ENCODE data around the gene WDPCP.
"Not testable (repeated sequence)": the region's sequence is repeated elsewhere in the genome, so short reads cannot be mapped to it uniquely, and the experiment has no call there.

WDPCP gene

GRCh38 chr2:63438181-63438580, 150.1 kb downstream of the WDPCP start:
- no peak for DNase-seq

DNA sequence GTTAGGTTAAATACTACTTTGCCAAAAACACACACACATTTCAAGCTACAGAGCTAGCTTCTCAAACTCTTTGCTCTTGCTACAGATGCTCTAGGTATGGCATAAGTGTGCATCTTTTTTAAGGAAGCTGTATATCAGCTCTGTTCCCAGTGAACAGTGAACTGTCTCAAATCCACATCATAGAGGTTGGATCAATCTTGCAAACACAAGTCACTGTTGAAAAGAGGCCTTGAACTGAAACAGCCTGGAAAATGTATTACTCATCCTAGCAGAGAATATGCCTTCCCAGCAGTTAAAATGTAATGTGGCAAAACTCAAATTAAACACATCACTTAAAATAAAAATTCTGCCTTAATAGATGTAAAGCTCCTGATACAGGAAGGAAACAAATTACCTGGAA, 151.8 kb downstream of the WDPCP start:
- DNase-seq: no peak

DNA sequence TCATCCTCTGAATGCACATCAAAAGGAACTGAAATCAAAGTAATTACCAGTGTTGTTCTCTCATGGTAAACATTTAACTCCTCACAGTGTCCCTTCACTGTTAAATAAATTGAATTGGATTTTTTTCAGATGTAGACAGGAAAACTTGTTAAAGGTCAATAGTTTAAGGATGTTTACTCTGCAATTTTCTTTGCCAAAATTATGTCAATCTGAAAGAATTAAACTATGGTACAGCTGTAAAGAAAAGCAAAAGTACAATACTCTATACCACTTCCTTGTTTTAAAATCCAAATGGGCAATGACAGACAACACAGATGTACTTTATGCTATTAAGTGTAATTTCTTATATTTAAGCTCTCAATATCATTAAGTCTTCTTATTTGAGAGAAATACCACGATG, 153.2 kb downstream of the WDPCP start:
- DNase-seq: no peak

DNA sequence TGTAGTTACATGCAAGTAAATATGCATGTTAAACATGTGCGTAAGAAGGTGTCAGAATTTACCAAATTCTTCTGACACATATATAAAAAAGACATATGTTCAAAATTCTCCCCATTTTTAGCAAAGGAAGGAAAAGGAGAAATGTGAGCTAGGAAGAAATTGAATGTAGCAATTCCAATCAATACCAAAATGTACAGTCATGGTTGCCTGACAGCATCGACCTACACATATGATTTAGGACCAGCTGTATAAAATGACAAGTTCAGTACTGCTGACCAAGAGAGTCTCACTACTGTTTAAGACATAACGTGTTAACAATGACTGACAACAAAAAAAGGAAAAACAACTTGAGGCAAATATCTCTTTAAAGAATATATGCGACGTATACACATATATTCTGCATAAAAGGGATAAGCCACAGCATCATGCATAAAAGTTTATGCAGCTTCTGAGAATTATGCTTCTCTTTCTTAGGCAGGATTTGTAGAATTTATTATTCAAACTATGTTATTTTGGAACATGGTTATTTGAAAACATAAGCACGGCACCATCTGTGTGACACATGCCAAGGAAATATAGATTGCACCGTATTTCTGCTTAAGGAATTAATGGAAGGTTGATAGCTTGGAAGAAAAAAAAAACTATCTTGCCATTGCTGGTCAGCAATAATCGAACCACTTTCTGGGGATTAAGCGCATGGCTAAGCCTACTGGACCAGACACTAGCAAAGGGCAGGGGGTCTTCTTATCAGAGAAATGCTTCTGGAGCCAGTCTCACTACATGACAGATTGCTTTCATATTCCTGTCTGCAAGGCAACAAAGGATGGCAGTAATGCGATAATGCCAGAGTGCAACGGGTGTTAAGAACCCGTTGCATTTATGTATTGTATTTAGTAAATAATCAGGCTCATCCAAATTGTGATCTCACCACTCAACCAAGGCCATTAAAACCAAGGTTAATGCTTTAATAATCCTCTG, 154.0 kb downstream of the WDPCP start:
- DNase-seq: no peak

GRCh38 chr2:63432373-63432772, 155.9 kb downstream of the WDPCP start:
- DNase-seq: no peak

GRCh38 chr2:63425606-63426005, 162.7 kb downstream of the WDPCP start:
- no peak for DNase-seq

- DNase-seq: no peak
Measured at GRCh38 chr2:63425079-63425416, 163.2 kb downstream of the WDPCP start.

DNA sequence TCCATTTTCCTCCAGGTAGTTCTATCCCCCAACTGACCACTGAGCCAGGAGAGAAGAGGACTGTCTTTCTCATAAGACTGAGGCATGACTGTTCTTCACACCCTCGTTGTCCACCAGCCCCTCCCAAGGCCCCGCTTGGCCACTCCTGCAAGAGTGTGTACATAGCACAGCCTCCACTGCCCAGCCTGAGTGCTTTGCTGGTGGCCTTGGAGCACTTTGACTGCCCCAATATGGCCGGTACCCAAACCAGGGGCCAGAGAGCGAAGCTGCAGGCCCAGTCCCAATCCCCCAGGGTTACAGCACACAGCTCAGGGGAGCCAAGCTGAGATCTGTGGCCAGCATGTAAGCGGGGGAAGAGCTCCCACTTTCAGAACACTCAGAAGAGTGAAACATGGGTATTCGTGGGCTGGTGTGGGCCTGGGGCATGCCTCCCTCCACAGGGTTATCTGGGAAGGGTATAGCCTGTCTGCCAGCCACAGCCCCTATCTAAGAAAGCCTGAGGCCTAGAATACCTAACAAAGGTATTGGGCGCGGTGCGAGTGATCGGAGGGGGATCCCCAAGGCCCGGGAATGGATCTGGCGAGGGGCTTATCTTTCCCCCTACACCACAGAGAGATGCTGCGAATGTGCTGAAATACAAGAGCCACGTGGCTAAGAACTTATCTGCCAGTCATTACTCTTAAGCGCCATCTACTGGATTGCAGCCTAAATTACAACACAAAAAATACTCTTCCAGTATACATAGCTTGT, 163.8 kb downstream of the WDPCP start:
- no peak for DNase-seq

GRCh38 chr2:63422556-63422955, 165.7 kb downstream of the WDPCP start:
- DNase-seq: no peak

- DNase-seq: no peak
Measured at GRCh38 chr2:63408530-63408929, 179.7 kb downstream of the WDPCP start.

- no peak for DNase-seq
Measured at GRCh38 chr2:63406641-63407040, 181.6 kb downstream of the WDPCP start.

GRCh38 chr2:63403820-63404219, 184.5 kb downstream of the WDPCP start:
- no peak for DNase-seq

DNA sequence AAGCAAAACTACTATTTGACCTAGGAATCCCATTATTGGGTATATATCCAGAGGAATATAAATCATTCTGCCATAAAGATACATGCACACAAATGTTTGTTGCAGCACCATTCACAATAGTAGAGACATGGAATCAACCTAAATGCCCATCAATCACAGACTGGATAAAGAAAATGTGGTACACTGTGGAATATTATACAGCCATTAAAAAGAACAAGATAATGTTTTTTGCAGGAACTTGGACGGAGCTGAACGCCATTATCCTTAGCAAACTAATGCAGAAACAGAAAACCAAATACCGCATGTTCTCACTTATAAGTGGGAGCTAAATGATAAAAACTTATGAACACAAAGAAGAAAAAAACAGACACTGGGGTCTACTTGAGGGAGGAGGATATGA, 185.4 kb downstream of the WDPCP start:
- DNase-seq: not testable (repeated sequence)

- peak; percentile 67 for DNase-seq
Measured at GRCh38 chr2:63399156-63399555, 189.1 kb downstream of the WDPCP start.

DNA sequence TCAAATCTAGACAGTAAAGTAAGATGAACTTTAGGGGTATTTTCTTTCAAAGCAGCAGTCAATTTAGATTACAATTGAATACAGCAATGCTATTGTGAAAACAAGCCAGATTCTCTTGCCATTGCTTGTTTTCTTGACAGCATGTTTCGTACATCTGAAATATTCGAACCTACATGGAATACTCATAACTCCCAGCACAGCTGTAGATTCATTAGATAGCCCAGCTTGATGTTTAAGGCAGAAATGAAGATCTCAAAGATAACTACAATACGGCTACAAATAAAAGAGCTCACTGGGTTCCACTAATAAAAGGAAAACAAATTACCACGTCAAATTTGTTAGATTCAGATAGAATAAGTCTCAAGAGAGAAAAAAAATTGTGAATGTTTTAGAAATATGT, 208.8 kb downstream of the WDPCP start:
- DNase-seq: no peak

GRCh38 chr2:63378589-63378988, 209.7 kb downstream of the WDPCP start:
- DNase-seq: no peak

DNA sequence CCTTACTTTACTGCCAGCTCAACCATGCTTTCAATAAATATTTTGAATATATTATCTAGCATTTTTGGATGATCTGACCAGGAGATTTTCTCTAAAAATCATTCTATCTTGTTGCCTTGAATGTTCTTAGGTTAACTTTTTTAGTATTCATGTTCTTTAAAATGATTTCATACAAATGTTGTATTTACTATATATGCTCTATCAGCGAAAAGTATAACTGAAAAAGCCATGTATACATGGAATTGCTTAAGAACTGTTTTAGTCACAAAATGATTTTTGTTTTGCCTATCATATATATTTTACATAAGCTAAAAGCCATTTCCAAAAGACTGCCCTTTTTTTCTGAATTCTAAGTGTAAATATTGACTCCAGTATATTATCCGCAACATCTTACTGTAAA, 213.9 kb downstream of the WDPCP start:
- no peak for DNase-seq

DNA sequence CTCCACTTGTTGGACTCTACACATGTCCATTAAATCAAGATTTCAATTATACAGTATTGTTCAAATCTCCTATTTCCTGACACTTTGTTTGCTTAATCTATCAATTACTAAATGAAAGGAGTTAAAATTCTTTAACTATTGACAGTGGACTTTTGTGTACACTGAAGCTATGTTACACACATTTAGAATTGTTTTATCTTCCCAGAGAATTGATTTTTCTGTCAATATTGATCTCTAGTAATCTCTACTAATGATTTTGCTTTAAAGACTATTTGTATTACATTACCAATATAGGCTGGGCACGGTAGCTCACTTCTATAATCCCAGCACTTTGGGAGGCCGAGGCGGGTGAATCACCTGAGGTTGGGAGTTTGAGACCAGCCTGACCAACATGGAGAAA, 215.7 kb downstream of the WDPCP start:
- DNase-seq: no peak

DNA sequence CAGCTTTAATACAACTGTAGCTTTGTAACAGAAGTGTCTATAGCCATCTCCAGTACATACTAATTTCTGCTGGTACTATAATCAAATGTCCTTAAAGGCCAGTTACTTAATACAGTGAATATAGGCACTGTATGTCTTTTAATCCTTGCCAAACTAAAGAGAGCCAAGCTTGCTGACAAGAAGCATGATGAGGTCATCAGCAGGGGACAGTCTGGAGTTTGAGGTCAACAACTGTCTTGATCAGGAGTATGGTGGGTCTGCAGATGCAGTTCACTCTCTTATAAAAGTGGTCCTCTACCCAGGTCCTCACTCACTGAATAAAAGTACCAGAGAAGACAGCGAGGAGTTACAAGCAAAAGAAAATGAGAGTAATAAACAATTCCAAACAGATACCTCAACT, 219.1 kb downstream of the WDPCP start:
- no peak for DNase-seq

GRCh38 chr2:63364866-63365265, 223.4 kb downstream of the WDPCP start:
- peak; percentile 53 for DNase-seq

DNA sequence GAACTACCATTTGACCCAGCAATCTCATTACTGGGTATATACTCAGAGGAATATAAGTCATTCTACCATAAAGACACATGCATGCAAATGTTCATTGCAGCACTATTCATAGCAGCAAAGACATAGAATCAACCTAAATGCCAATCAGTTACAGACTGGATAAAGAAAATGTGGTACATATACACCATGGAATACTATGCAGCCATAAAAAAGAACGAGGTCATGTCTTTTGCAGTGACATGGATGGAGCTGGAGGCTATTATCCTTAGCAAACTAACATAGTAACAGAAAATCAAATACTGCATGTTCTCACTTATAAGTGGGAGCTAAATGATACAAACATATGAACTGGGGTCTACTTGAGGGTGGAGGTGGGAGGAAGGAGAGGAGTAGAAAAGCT, 230.6 kb downstream of the WDPCP start:
- not testable (repeated sequence) for DNase-seq

DNA sequence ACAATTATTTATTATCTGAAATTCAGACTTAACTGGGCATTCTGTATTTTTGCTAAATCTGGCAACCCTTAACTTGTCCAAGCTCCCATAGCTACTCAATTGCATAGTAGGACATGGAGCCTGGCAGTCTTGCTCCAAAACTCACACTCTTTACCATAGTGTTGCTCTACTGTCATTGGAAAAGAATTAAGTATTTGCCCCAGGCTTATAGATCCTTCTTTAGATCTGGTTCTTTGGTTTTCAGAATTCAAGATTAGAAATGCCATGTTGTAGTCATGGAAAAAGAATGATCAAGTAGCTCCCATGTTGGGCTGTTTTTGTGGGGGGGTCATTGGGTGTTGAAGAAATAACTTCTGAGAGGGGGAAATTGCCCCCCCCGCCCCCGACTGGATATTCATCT, 240.9 kb downstream of the WDPCP start:
- DNase-seq: no peak

DNA sequence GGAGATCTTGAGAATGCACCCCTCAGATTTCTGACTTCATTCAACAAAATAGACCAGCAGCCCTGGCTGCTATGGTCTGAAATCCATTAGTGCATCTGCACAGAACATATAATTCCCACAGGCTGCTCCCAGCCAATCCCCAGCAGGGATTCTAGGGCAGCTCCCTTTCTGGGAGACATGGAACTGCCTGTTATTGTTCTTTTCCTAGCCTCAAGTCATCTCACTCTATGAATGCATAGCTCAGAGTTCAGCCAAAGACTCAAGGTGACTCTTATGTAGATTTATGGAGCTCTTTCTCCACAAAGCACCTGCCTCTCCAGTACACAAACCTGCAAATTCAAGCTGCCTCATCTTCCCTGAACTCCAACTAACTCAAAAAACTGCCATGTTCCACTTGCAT, 241.9 kb downstream of the WDPCP start:
- no peak for DNase-seq

GRCh38 chr2:63345285-63345633, 243.0 kb downstream of the WDPCP start:
- DNase-seq: no peak
